GM21529 (cell line): ENCODE measurements around the gene PLEKHO2.
"Not testable (repeated sequence)": the region's sequence is repeated elsewhere in the genome, so short reads cannot be mapped to it uniquely, and the experiment has no call there.

Experiments
- ATAC-seq: cut with Tn5 transposase; IDR thresholded peaks from one replicate; pipeline ENCODE4 v1.9.1; 2021; ENCODE audit not compliant: unreplicated experiment

PLEKHO2 gene

DNA sequence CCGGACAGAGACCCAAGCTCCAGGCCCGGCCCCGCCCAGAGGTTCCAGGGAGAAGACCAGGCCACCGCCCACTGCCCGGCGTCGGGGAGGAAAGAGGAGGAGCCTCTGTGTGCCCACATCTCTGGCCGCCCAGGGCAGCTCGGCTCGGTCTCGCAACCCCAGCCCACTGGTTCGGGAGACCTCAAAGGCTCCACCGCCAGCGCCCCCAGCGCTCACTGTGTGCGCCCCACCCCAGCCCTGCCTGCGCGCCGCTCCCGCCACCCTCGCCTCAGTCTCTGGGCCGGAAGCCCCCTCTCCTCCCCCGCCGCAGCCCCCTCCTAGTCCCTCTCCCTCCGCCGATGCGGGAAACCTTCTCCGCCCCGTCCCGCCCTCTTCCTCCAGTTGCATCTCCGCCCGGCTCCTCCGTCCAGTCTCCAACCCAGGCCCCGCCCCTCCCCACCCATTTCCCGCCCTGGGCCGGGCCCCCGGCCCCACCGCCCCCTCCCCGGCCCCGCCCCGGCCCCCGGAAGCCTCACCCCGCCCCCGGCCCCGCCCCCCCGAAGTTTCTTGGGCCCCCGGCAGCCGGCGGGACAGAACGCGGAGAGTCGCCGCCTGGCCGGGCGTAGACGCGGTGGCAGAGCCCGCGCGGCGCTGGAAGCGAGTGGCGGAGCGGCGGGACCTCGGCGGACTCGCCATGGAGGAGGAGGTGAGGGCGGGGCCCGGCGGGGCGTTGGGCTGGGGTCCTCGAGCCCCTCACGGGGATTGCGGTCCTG lies at the start of gene PLEKHO2:
Gene PLEKHO2 (plus strand): TSS at position 572 of the 752 bp plus-strand sequence. CDS start 102 bp downstream, at position 674.
- peak; percentile 72 for ATAC-seq

- no peak for ATAC-seq
Measured at GRCh38 chr15:64792282-64792681, 49.4 kb upstream of the PLEKHO2 start.

- not testable (repeated sequence) for ATAC-seq
Measured at GRCh38 chr15:64795299-64795698, 46.4 kb upstream of the PLEKHO2 start.

DNA sequence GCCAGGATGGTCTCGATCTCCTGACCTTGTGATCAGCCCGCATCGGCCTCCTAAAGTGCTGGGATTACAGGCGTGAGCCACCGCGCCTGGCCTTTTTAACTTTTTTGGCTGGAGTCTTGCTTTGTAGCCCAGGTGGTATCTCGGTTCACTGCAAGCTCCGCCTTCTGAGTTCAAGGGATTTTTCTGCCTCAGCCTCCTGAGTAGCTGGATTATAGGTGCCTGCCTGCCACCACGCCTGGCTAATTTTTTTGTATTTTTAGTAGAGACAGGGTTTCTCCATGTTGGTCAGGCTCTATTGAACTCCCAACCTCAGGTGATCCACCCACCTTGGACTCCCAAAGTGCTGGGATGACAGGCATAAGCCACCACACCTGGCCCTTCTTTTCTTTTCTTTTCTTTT lies 45.8 kb upstream of the PLEKHO2 start:
- not testable (repeated sequence) for ATAC-seq

GRCh38 chr15:64798905-64799304 lies 42.8 kb upstream of the PLEKHO2 start:
- not testable (repeated sequence) for ATAC-seq

- no peak for ATAC-seq
Measured at GRCh38 chr15:64800476-64800875, 41.2 kb upstream of the PLEKHO2 start.

DNA sequence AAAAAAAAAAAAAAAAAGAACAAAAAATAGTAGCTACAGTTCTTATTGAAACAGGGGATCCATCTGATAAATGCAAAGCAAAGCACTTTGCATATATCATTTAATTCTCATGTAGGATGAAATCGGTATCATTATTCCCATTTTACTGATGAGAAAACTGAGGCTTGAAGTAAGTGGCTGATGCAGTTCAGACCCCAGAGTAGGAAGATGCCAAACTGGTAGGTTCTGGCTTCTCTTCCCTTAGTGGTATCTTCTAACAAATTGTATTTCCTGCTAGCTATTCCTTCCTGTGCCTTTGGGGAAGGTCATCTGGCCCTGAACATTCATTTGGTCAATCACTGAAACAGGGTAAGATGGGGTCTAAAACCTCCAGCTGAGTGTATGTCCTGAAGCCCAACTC lies 38.2 kb upstream of the PLEKHO2 start:
- no peak for ATAC-seq

DNA sequence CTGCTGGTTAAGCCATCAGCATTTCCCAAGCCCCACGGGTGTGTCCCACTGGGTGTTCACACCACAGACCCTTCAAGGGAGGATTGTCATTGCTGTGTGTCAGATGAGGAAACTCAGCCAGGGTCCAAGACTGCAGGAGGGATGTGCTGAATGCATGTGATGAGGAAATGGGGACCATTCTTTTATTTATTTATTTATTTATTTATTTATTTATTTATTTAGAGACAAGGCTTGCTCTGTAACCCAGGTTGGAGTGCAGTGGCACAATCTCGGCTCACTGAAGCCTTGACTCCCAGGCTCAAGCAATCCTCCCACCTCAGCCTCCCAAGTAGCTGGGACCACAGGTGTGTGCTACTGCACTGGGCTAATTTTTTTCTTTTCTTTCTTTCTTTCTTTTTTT lies 37.1 kb upstream of the PLEKHO2 start:
- no peak for ATAC-seq

DNA sequence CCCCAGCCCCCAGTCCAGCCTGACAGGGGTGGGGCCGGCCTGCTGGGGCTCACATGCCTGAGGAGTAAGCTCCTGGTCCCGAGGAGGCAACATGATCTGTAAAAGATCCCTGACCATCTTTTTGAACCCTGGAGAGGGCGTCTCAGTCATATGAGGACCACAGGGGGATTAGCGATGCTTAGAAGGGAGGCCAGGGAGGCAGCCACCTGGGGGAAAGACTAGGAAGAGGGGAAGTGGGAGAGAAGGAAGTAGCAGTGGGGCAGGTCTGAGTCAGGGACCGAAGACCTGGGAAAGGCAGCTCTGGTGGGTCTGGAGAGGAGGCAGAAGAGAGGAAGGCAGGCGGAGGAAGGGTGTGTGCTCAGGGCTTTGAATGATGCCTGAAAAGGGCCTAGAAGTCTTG lies 35.2 kb upstream of the PLEKHO2 start:
- no peak for ATAC-seq

DNA sequence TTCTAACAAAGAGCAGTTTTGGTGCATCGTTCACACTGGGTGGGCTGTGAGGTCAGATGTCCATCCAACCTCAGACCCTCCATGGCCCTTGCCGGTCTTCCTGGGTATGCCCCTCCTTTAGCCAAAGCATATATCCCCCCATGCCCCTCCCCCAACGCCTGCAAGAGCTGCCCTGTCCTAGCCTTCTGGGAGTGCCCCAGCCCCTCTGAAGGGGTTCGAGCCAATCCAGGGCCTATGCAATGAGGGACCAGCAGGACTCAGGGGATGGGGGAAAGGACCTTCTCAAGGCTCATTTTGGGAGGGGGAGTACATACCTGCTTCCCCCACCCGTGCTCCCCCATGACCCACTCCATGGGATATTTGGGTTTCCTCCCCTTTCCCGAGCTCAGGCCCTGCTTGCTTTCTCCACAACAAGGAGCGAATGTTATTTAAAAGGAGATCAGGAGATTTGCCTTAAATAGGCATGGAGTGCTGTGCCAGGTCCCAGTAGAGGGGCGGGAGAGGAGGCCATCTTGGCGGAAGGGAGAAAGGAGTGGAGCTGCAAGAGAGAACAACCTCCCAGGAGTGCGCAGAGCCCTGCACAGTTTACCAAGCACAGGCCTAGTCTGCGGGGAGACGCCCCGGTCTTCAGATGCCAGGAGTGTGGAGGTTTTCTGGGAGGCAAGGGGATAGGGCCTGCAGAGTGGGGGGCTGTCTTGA lies 34.5 kb upstream of the PLEKHO2 start:
- no peak for ATAC-seq

- ATAC-seq = no peak
Measured at GRCh38 chr15:64807751-64808222, 33.9 kb upstream of the PLEKHO2 start.

DNA sequence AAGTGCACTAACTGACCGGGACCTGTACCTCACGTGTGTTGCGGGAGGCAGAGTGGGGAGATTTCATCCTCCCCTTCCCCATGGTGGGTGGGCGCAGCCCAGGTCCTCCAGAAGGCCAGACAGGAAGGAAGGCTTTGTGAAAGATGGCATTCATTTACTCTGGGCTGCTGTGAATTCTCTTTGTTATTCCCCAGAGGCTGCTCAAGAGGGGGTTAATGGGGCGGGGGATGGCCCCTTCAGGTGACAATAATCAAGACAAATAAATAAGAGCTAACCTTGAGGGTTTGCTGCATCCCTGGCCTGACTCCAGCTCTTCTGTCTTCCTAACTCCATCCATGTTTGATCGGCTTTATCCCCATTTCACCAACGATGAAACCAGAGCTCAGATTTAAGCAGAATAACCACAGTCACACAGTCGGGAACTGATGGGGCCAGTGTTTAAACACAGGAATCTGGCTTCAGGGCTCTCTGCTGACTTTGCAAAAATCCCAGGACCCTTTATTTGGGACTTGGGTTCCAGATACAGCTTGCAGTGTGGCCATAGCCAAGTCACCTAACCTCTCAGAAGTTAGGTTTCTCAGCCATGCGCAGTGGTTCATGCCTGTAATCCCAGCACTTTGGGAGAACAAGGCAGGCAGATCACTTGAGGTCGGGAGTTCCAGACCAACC lies 32.8 kb upstream of the PLEKHO2 start:
- ATAC-seq = no peak

DNA sequence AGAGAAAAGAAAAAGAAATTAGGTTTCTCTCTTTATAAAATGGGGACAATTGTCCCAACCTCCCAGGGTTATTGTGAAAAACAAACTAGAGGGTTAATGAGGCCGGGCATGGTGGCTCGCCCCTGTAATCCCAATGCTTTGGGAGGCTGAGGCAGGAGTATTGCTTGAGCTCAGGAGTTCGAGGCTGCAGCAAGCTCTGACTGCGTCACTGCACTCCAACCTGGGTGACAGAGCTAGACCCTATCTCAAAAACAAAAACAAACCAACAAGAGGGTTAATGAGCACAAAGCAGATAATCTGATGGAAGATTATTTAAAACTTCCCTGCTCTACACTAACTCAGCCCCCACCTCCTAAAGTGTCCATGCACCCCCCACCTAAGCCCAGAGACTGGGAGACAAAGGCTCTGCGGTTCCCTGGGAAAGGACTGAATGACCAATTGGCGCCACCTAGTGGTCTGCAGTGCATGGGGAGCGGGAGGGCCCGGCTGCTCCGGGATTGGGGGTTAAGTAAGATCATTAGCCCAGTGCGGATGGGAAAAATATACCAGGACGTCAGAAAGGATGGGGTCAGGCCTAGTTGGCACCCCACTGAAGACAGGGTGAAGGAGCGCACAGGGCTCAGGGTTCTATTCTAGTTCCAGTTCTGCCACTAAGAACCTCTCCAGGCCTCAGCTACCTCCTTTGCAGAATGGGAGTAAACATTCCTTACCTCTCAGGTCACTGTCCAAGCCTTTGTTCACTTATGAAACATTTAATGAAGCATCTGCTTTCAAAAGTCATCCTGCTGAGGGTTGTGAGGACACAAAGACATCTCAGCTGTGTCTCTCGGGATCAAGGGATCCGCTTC lies 31.8 kb upstream of the PLEKHO2 start:
- no peak for ATAC-seq

DNA sequence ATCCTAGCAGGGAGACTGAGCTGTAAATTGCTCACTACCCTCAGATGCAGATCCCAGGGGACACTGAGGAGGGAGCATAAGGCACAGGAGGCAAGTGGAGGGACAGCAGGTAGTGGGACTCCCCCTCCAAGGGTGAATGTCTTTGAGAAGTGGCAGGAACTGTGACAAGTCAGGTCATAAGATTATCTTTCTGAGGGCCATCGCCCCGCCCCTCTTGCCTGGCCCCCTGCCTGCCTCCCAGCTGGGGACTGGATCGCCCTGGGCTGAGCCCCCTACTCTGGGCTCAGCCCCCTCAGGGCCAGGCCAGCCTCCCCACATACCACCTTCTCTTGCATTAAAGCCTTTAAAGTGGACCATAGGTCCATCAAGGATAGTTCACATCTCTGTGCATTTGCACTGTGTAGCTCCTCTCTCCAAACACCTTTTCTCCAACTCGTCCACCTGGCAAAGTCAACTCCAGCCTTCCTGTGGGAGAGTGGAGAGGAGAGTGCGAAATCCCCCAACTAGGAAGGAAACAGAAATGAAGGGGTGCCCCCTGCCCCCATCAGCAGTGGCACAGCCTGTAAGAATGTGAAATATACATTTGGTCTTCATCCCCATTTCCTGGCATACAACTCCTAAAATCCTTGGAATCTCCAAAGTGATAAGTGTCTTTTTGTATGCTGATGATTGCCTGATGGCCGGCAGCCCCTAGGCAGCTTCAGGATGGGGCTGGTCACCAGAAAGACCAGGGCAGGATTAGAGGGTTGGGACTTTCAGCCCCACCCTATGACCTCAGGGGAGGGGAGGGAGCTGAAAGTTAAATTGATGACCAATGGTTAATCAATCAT lies 31.0 kb upstream of the PLEKHO2 start:
- ATAC-seq = no peak

GRCh38 chr15:64813075-64813474 lies 28.6 kb upstream of the PLEKHO2 start:
- no peak for ATAC-seq

- not testable (repeated sequence) for ATAC-seq
Measured at GRCh38 chr15:64814283-64814682, 27.4 kb upstream of the PLEKHO2 start.

DNA sequence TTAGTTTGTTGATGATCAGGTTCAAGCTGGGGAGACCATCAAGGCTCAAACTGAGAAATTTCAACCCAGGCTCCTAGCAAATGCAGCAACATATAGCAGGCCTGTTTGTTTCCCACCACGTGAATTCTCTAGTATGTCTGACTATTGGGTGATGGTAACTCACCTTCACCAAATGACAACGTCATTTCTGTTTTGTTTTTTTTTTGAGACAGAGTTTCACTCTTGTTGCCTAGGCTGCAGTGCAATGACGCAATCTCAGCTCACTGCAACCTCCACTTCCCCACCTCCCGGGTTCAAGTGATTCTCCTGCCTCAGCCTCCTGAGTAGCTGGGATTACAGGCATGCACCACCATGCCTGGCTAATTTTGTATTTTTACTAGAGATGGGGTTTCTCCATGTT lies 26.8 kb upstream of the PLEKHO2 start:
- ATAC-seq = not testable (repeated sequence)

DNA sequence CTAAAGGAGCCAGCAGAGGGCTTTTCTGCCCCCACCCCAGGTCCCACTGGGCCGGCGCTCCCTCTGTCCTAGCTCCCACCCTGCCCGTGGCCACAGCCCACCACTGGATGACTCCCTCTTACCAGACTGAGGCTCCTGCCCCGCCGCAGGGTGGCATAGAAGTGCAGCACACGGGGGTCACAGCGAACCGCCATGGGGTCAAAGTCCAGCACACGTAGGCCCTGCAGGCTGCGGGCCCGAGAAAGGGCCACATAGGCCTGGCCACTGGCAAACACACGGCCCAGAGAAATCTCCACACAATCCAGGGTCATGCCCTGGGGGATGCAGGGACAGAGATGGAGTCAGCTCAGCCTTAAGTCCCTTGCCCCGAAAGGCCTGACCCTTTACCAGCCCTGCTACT lies 25.3 kb upstream of the PLEKHO2 start:
- ATAC-seq = no peak

- peak; percentile 6 for ATAC-seq
Measured at GRCh38 chr15:64824929-64825430, 16.7 kb upstream of the PLEKHO2 start.
